HG03280 (cell line): ENCODE data around the gene TTC22.

Source experiments
- ATAC-seq: cut with Tn5 transposase; IDR thresholded peaks from one replicate; pipeline ENCODE4 v1.9.1; 2021; ENCODE audit warnings: mild to moderate bottlenecking, moderate library complexity; ENCODE audit not compliant: unreplicated experiment

TTC22 gene

DNA sequence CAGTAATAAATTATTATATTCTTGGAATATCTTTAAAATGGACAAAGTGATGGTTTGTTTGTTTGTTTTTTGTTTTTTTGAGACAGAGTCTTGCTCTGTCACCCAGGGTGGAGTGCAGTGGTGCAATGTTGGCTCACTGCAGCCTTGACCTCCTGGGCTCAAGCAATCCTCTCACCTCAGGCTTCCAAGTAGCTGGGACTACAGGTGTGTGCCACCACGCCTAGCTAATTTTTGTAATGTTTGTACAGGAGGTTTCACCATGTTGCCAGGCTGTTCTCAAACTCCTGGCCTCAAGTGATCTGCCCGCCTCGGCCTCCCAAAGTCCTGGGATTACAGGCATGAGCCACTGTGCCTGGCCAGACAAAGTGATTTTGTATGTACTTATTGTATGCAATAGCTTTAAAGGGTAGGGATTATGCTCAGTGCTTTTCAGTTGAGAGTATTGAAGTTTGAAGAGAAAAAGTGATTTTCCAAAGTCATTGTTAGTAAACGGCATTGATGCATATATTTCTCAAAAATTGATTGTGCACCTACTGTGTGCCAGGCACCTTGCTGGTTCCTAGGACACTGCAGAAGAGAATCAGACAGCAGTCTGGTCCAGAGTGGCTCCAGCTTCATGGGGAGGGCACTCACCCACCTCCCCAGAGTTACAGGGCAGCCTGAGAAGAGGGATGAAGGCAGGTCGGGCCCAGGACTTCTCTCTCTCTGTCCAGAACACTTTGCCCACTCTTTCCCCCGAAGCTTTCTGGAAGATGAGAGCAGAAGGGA lies 34.2 kb upstream of the TTC22 start:
- no peak for ATAC-seq

DNA sequence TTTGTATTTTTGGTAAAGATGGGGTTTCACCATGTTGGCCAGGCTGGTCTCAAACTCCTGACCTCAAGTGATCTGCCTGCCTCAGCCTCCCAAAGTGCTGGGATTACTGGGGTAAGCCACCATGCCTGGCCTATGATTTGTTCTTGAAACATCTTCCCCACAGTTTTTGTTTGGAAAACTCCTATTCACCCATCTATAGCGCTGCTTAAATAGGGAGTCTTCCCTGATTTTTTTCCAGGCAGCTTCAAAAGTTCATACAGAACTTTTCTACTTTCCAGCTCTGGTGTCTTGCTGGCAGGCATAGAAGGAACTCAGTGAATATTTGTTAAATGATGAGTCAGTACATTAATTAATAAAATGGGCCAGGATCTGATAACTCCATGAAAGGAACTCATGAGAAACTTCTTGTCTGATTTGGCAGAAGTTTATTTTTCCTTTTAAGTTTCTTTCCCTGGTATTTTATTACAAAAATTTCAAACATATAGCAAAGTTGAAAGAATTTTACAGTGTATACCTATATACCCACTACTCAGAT lies 33.0 kb upstream of the TTC22 start:
- ATAC-seq: no peak

DNA sequence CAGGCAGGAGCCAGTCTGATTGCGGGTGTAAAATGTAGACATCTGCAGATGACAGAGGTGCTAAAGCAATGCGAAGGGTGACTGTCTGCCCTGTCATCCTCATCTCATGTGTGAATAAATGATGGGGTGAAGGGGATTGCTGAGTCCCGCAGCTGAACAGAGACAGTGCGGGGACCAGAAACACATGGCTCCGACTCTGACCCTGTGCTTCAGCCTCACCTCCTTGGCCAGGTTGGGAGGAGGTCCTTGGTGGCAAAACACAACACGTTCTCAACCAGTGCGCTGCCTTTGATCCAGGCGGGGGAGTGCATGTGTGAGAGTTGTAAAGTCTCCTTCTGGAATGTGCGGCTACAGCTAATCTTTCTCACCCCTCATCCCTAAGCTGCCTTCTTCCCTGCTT lies 32.0 kb upstream of the TTC22 start:
- ATAC-seq: no peak

DNA sequence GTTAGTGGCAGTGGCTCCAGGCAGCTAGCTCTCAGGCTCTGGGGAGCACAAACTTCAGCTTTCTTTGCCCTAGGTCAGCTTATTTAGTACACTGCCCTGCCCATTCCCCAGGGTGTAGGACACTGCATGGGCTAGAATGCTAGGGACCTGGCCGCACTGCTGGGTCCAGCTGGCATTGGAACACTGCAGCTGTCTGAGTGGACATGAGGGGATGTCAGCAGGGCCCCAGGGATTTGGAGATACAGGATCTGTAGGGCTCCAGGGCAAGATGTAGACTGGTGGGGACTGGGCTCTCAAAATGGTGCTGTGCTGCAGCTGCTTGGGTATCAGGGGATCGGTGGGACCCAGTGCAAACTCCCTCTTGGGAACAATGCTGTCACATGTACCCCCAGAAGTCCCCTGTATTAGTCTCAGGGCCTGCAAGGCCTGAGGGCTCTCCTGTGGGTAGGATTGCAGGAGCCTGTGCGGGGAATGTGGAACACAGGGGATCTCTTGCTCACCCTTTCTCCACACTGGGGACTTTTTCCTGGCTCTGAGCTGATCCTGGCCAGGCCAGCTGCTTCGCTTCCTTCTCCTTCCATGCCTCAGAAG lies 25.2 kb upstream of the TTC22 start:
- no peak for ATAC-seq

DNA sequence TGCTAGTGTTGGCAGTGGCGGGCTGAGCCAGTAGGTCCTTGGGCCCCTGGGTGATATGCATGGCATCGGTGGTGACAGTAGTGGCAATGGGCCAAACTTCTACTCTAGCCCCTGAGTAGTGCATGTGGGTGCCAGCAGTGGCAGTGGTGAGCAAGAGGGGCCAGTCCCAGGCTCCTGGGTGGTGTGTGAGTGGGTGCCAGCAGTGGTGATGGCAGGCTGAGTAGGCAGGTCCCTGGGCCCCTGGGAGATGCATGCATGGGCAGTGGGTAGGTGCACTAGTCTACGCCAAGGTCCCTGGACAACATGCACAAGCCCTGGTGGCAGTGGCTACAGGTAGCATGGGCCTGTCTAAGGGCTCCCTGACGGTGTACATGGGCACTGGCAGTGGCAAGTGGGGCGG lies 24.6 kb upstream of the TTC22 start:
- no peak for ATAC-seq

DNA sequence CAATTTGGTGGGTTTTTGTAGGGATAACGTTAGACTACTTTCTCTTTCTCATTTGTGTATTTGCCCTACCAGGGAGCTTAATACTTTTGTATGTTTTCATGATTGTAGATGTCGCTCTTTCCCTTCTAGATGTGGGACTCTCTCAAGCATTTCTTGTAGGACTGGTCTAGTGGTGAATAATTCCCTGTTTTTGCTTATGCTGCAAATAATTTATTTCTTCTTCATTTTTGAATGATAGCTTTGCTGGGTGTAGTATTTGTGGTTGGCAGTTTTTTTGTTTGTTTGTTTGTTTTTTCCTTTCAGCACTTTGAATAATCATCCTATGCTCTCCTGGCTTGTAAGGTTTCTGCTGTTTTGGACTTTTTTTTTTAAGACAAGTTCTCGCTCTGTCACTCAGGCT lies 22.5 kb upstream of the TTC22 start:
- no peak for ATAC-seq

DNA sequence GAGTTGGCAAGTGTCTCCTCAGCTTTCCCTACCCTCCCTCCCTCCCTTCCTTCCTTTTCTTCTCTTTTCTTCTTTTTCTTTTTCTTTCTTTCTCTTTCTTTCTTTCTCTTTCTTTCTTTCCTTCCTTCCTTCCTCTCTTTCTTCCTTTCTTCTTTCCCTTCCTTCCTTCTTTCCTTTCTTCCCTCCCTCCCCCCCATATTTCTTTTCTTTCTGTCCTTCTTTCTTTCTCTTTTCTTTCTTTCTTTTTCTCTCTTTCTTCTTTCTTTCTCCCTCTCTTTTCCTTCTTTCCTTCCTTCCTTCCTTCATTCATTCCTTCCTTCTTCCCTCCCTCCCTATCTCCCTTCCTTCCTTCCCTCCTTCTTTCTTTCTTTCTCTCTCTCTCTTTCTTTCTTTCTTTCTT lies 18.6 kb upstream of the TTC22 start:
- no peak for ATAC-seq

DNA sequence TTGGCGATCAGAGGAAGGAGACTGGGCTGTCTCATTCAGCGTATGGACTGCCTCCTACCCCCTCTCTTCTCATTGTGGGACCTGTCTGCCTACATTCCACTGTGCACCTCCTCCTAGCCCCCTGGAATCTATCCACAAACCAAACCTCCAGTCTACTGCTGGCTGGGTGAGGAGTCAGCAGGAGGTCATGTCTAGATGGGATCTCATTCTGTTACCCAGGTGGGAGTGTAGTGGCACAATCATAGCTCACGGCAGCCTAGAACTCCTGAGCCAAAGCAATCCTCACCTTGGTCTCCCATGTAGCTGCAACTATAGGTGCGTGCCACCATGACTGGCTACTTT lies 18.0 kb upstream of the TTC22 start:
- ATAC-seq: no peak

DNA sequence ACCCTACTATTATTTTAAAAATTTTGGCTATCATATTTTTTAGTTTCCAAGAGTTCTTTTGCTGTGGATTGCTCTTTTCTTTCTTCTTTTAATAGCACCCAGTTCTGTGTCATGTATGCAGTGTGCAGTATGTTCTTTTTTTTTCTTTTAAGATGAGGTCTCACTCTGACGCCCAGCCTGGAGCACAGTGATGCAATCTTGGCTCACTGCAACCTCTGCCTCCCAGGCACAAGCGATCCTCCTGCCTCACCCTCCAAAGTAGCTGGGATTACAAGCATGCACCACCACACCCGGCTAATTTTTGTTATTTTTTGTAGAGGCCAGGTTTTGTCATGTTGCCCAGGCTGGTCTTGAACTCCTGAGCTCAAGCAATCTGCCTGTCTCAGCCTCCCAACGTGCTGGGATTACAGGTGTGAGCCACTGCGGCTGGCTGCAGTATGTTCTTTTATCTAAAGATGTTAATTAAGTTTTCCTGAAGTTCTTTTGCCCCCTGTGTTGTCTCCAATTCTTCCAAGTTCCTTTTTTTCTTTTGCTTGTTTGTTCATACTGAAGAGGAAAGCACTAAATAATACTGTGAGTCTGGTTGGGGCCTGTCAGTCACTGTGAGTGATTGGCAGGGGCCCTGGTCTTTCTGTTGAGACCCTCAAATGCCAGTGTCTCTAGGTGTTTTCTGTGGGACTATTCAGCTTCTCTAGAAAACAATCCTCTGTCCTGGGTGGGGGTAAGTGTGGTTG lies 17.5 kb upstream of the TTC22 start:
- no peak for ATAC-seq

DNA sequence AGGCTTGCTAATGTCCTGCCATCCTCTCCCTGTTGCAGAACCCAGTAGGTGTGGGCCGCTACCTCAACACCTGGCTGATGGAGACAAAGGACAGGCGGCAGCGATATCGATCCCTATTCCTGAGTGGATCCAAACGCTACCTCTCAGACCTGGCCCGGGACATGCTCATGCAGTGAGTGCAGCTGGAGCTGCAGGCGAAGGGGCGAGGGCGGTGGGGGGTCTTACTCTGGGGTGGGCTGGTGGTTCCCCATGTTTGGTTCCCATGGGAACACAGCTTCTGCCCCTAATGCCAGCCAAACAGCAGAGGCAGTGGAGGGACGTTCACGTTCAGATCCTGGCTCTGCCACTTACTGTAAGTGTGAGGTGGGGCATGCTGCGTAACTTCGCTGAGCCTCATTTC lies 15.8 kb upstream of the TTC22 start:
- no peak for ATAC-seq

DNA sequence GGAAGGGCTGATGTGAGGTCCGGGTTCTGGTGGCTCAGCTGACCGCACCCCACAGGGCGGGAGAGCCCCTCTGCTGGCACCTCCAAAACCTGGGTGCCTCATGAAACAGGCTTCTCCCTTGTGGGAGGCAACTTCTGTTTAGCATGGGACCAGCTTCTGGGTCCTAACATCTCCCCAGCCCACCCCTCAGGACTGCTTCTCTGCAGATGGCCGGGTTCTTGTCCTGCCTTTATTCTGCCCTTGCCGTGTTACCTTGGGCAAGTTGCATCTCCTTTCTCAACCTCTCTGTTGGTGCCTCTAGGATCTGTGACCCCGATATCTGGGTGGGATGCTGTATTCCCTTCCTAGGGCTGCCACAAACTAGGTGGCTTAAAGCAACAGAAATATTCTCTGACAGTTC lies 15.0 kb upstream of the TTC22 start:
- ATAC-seq: no peak

DNA sequence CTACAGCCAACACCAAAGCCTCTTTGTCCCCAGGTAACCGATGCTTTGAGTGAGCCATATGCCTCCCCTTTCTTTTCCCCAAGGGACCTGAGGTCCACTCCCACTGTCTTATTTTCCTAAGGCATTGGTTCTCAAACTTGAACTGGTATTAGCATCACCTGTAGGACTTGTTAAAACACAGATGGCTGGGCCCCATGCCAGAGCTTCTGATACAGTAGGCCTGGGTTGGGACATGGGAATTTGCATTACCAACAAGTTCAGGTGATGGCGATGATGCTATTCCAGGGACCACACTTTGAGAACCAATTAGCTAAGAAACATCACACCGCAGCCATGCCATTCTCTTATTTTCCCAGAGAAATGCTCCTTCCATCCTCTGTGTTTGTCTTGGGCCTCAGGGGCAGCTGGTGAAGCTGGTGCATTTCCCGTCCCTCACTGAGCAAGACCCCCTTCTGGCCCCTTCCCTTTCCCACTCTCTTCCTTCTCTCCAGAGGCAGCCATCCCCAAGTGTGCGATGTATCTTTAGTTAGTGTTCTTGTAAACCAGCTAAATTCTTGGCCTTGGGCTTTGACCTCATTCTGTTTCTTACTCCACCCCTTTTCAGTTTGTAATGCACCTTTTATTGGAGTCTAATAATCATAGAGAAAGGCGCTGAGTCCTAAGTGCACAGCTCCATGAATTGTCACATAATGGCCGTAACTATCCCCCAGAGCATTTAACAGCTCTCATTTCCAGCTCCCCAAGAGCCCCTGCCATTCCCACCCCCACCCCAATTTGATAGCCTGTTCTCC lies 14.2 kb upstream of the TTC22 start:
- ATAC-seq: no peak

DNA sequence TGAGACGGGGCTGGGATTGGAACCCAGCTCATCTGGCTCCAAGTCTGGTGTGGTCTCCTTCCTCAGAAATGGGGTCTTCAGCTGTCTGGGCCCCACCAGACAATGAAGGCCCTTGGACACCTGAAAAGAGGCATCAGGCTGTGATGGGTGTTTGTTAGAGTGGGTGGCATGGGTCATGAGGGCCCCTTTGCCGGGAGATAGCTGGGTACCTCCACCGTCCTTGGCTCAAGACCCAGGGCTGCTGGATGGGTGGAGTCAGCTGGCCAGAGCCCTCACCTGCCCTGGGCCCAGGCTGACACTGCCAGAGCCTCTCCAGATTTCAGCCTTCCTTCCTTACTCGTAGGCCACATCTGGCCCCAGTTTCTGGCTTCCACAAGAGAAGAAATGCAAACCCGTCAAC lies 13.4 kb upstream of the TTC22 start:
- no peak for ATAC-seq

DNA sequence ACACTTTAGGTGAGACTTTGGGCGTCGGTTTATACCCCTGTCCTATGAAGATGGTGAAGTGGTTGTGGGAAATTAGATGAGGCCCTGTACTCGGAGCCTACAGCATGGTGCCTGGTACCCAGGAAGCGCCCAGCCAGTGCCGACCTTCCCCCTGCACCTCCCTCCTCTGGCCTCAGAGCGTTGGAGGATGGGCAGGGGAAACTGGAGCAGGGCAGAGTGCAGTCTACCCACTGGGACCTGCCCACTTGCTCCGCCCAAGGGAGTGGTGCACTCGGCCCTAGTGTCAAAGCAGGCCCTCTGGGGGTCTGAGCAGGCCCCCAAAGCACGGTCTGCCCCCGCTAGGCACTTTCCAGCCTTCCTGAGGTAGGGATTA lies 13.0 kb upstream of the TTC22 start:
- no peak for ATAC-seq

DNA sequence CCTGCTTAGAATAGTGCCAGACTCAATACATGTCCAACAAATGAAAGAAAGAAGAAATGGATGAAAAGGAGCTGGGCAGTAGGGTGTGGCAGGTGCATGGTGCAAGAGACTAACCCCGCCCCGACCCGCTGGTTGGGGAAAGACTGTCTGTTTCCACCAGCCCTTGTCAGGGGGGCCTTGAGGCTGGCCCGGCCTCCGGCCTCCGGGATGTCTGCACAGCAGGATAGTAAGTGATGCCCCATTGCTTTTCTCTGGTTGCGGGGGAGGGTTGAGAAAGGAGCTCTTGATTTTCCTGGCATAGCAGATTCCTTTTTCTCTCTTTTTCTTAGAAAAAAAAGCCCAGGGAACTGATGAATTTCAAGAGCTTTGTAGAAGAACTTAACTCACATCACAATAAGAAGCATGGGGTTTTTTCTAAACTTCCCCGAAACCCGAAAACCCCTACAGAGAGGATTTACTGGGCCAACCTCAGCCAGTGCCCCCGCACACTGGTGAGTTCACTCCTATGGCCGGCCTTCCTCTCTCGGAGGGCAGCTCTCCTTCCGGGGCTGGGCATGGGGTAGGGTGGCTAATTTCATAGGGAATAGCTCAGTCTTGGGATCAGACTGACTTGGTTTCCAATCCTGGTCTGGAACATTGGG lies 12.5 kb upstream of the TTC22 start:
- ATAC-seq: no peak

DNA sequence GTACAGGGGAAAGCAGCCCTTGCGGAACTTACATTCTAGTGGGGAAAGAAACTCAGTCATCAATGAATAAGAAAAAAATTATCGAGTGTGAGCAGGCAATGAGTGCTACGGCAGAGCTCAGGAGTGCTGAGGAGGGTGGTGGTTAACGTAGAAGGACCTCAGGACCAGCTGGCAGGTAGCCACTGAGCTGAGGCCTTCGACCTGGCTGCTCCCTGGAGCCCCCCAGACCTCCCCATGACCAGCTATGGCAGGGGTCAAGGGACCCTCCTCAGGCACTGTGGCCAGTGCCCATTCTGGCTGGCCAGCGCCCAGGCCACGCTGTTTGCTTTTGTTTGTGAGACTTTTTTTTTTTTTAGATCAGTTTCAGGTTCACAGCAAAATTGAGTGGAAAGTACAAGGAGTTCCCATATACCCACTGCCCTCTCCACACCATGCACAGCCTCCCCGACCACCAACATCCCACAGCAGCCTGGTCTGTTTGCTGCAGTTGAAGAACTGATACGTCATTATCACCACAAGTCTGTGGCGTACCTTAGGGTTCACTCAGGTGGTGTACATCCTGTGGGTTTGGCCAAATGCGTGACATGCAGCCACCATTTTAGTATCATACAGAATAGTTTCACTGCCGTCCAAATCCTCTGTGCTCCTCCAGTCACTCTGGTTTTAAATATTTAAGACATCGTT lies 11.8 kb upstream of the TTC22 start:
- ATAC-seq: no peak

DNA sequence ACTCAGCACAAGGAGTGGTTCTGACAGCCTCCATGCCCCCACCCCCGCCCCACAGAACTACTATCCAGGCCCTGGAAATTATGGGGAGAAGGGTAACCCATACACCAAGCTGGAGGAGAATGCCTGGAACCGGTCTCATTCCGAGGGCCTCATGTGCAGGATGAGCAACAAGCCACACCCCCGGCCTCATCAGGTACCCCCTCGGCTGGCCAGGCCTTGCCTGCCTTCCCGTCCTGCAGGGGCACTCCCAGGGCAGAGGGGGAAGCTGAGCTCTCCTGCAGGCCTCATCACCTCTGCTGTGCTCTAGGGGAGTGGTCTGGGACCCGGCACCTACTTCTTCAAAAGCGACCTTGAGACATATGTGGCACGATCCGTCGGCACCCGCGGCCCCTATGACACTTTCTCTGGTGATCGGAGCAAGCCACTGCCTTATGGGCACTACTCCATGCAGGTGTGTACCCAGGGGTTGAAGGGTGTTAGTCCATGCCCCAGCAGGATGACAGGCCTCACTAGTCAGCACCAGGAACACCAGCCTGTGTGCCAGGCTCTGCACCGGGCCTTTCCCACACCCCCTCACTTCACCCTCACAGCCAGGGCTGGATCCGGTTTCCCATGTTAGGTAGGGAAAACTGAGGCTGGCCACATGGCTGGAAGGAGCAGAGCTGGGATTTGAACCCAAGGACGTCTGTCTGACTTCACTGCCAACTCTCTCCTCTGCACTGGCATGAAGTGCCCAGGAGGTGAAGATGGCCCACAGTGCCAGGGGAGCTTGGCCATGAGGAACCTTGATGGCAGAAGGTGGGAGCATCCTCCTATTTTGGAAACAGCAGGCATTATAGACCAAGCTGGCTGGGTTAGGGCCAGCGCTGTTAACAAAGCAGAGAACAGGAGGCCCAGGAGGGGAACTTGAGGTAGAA lies 10.9 kb upstream of the TTC22 start:
- ATAC-seq: no peak

DNA sequence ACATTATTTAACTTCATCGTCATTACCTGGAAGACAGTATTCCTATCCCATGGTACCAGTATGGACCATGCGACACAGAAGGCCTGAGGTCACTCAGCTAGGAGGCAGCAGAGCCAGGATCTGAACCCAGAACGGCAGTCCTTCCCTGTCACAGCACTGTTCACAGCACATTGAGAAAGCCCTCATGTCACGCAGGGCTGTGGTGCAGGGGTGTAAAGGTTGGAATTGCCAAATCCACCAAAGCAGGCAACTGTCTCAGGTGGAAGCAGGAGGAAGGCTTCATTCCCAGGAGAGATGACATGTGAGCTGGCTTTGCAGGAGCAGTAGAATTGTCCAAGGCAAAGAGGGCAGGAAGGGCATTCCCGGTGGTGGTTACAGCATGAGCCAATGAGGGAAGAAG lies 9.9 kb upstream of the TTC22 start:
- no peak for ATAC-seq
